CD4-positive, CD25-positive, alpha-beta regulatory T cell (primary cell): ENCODE data around the gene DNAH1. TPM values are rescaled to one million over a fixed set of nuclear protein-coding genes. Genes with fewer than 3 reads are reported as not detected.
A peak's percentile ranks its signal among the peaks of the same experiment; 100 is the strongest.

ENCODE experiments used
- ATAC-seq, 2 donors: fragments of 150-1000 bp; cut with Tn5 transposase; one replicate each; pipeline ENCODE4 v1.10.0; 2021; ENCODE audit warnings: low read depth in 2 of 2, moderate number of reproducible peaks in 2 of 2, moderate library complexity in 1 of 2
- DNase-seq, 3 donors: peaks; one replicate each; pipeline versions ENCODE4 v3.0.0 to v3.0.0-alpha.2; 2012 to 2022; ENCODE audit warnings: mixed read lengths in 1 of 3
- H3K27ac ChIP-seq: one replicate; pipeline ENCODE4 v1.7.0; 2013; ENCODE audit warnings: mild to moderate bottlenecking, low read length; ENCODE audit not compliant: insufficient read depth, poor library complexity, severe bottlenecking
- H3K27me3 ChIP-seq: one replicate; pipeline ENCODE4 v1.7.0; 2013; ENCODE audit warnings: low read length; ENCODE audit not compliant: control insufficient read depth, insufficient read depth
- H3K36me3 ChIP-seq: one replicate; pipeline ENCODE4 v1.7.0; 2013; ENCODE audit warnings: mild to moderate bottlenecking, low read length, moderate library complexity; ENCODE audit not compliant: control insufficient read depth, insufficient read depth
- H3K4me1 ChIP-seq: 2 replicates; pipeline ENCODE4 v1.7.0; 2013; ENCODE audit warnings: mild to moderate bottlenecking, low read length; ENCODE audit not compliant: insufficient read depth, control insufficient read depth, poor library complexity, severe bottlenecking
- H3K4me3 ChIP-seq: one replicate; pipeline ENCODE4 v1.7.0; 2013; ENCODE audit warnings: low read depth, mild to moderate bottlenecking, low read length, moderate library complexity
- H3K9me3 ChIP-seq, 2 experiments: 1 replicate in 1 of 2; 2 replicates in 1 of 2; pipeline ENCODE4 v1.7.0; 2013; ENCODE audit warnings: low read length in 2 of 2, mild to moderate bottlenecking in 1 of 2, moderate library complexity in 1 of 2; ENCODE audit not compliant: control insufficient read depth in 2 of 2
- H3K27ac Mint-ChIP-seq, 3 donors: one replicate each; pipeline ENCODE4 v1.8.0; 2020 to 2022; ENCODE audit warnings: mild to moderate bottlenecking in 3 of 3, mixed read lengths in 3 of 3, moderate library complexity in 2 of 3
- H3K27me3 Mint-ChIP-seq: one replicate; pipeline ENCODE4 v1.8.0; 2022; ENCODE audit warnings: mild to moderate bottlenecking, mixed read lengths
- H3K36me3 Mint-ChIP-seq: one replicate; pipeline ENCODE4 v1.8.0; 2020; ENCODE audit warnings: mixed read lengths
- H3K4me1 Mint-ChIP-seq, 4 donors: one replicate each; pipeline ENCODE4 v1.8.0; 2020 to 2022; ENCODE audit warnings: mixed read lengths in 4 of 4, mild to moderate bottlenecking in 1 of 4
- H3K4me3 Mint-ChIP-seq, 4 donors: one replicate each; pipeline ENCODE4 v1.8.0; 2020 to 2022; ENCODE audit warnings: mild to moderate bottlenecking in 4 of 4, mixed read lengths in 4 of 4, moderate library complexity in 3 of 4
- H3K9me3 Mint-ChIP-seq, 7 donors: one replicate each; pipeline ENCODE4 v1.8.0; 2020 to 2022; ENCODE audit warnings: mixed read lengths in 7 of 7, mild to moderate bottlenecking in 3 of 7, moderate library complexity in 2 of 7
- polyA plus RNA-seq, 4 donors: library from polyadenylated mRNA; unstranded; fragments of 300-500 nt; fragmentation: Illumina TruSeq; gene quantifications; one replicate each; pipeline ENCODE4 v1.2.3, GENCODE V29; 2021
- total RNA-seq: library from RNA; stranded (reverse); gene quantifications from one replicate; pipeline ENCODE4 v1.2.3, GENCODE V29; 2022

DNAH1 gene
- total and polyA plus RNA-seq, 5 donors from 2014 or later: 0.39 to 59.8 (median 0.67) TPM

DNA sequence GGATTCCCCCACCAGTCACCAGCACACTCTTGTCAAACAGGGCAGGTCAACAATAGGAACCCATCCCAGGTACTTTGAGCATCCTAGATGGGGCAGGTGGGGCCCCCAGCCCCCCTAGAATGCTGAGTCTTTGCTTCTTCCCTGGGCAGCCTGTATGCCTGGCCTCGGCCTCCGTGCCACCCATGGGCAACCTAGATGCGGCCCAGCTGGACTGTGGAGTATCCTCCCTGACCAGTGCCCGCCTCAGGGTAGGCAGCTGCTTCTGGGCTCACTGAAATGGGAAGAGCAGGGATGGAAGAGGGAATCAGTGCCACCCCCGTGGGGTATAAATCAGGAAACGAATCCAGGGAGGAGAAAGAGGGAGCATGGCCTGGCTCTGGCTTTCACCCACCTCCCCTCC, 10.9 kb downstream of the DNAH1 start:
- Mint-ChIP-seq H3K36me3 (peaks cover 13% of the 10 kb centered on the region), H3K27ac (no peak overlapping the region), H3K27me3 (no peaks in the 10 kb centered on the region), H3K4me3 (no peak overlapping the region), H3K4me1 (peaks cover 0 to 4% (median 0%) of the 10 kb centered on the region in 4 donors), H3K9me3 (no peaks in the 10 kb centered on the region)
- H3K36me3 ChIP-seq: peaks cover 11% of the 10 kb centered on the region
- H3K4me1 ChIP-seq: no peaks in the 10 kb centered on the region
- no peak overlapping the region for H3K27ac ChIP-seq
- no peak overlapping the region for H3K4me3 ChIP-seq
- DNase-seq (no peak), ATAC-seq (no peak)
- H3K9me3 ChIP-seq: no peaks in the 10 kb centered on the region
- no peaks in the 10 kb centered on the region for H3K27me3 ChIP-seq

DNA sequence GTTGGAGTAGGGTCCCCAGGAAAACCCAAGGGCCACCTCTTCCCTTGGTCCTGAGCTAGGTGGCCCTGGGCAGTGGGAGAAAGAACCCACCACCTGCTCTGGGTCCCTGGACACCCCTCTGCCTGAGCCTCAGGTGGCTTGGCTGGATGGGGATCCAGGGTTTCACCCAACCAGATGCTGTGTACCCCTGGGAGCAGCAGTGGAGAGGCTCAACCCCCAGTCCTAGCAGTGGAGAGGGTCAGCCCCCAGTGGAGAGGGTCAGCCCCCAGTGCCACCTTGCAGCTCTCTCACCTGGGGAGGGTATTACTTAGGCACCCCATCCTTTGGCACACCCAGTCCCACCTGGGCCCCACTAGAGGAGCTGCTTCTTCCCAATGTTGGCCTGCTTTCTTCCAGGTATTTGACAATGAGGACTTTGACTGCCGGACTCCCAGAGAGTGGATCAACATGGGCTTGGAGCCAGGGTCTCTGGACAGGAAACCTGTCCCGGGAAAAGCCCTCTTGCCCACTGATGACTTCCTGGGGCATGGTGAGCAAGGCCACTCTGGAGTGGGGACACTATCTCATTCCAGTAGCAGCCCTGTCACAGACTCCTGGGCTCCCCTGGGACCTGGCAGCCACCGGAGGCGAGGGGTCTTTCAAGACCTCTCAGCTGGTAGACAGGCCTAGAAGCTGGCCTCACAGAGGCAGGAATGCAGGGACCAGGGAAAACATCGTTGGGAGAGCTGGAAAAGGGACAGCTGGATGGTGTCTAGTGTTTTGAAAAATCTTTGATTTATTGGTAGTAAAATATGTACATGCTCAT, 11.6 kb downstream of the DNAH1 start:
- no peaks in the 10 kb centered on the region for H3K9me3 Mint-ChIP-seq
- H3K27ac Mint-ChIP-seq: no peak overlapping the region
- H3K27ac ChIP-seq: no peak overlapping the region
- peaks cover 0 to 4% (median 0%) of the 10 kb centered on the region in 4 donors for H3K4me1 Mint-ChIP-seq
- H3K4me1 ChIP-seq: no peaks in the 10 kb centered on the region
- peaks cover 17% of the 10 kb centered on the region for H3K36me3 Mint-ChIP-seq
- H3K4me3 ChIP-seq: no peak overlapping the region
- no peaks in the 10 kb centered on the region for H3K27me3 ChIP-seq
- H3K9me3 ChIP-seq: no peaks in the 10 kb centered on the region
- H3K36me3 ChIP-seq: peaks cover 16% of the 10 kb centered on the region
- H3K27me3 Mint-ChIP-seq: no peaks in the 10 kb centered on the region
- no peak overlapping the region for H3K4me3 Mint-ChIP-seq
- DNase-seq (no peak), ATAC-seq (no peak)

DNA sequence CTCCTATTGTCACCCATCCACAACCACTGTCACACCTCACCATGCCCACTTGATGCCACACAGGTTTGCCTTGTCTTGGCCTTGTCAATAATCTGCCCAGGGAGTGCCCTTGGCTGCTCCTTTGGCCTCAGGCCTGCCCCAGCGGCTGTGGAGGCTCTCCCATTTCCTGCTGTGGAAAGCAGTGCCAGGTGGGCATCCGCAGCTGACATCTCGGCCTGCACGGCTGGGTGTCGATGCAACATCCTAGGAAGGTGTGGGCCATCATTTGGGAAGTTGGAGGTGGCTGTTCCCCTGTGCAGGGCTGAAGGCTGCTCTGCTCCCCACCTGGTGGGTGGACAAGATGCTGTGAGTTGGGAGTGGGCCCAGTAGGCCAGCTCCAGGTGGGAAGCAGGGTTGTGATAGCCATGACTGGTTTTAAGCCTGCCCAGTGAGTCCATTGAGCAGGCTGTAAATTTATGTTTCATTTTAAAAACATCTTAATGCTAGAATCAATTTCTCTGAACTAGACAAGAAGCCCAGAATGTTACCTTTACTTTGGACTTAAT, 12.5 kb downstream of the DNAH1 start:
- H3K27ac ChIP-seq: no peak overlapping the region
- ATAC-seq (no peak), DNase-seq (no peak)
- Mint-ChIP-seq H3K27me3 (no peaks in the 10 kb centered on the region), H3K4me1 (peaks cover 0 to 4% (median 0%) of the 10 kb centered on the region in 4 donors), H3K4me3 (no peak overlapping the region), H3K9me3 (no peaks in the 10 kb centered on the region), H3K27ac (peak overlapping the region; percentile 30 to 34 (median 32)), H3K36me3 (peaks cover 13% of the 10 kb centered on the region)
- H3K4me3 ChIP-seq: no peak overlapping the region
- peaks cover 16% of the 10 kb centered on the region for H3K36me3 ChIP-seq
- H3K4me1 ChIP-seq: no peaks in the 10 kb centered on the region
- no peaks in the 10 kb centered on the region for H3K27me3 ChIP-seq
- no peaks in the 10 kb centered on the region for H3K9me3 ChIP-seq

DNA sequence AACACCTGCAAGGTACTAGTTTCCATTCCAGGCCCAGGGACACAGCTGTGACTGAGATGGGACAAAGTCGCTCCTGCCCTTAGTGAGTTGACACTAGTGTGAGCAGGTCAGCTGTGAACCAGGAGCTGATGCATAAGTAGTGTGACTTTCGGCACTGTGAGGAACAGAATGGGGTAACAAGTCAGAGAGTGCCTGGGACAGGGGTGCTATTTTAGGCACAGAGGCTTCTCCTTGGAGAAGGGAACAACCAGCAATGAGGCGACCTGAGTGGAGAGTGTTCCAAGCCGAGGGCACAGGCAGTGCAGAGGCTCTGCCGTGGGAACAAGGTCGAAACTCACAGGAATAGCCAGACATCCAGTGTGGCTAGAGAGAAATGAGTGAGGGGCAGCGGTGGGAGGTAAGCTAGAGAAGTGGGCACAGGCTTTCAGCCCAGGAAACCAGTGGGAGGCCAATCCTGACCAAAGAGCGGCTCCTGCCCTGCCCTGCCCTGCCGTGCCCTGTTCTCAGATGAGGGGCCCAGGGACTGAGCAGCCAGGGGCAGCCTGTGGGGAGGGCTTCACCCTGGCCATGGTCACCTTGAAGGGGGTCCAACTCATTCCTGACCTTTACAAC, 14.2 kb downstream of the DNAH1 start:
- H3K4me1 Mint-ChIP-seq: peaks cover 0 to 4% (median 0%) of the 10 kb centered on the region in 4 donors
- H3K4me3 ChIP-seq: no peak overlapping the region
- H3K27me3 ChIP-seq: no peaks in the 10 kb centered on the region
- no peak overlapping the region for H3K27ac ChIP-seq
- no peaks in the 10 kb centered on the region for H3K9me3 Mint-ChIP-seq
- H3K27ac Mint-ChIP-seq: peak overlapping the region in 1 of 3 donors; percentile 80
- H3K36me3 Mint-ChIP-seq: peaks cover 13% of the 10 kb centered on the region
- no peaks in the 10 kb centered on the region for H3K4me1 ChIP-seq
- H3K9me3 ChIP-seq: no peaks in the 10 kb centered on the region
- ATAC-seq (no peak), DNase-seq (no peak)
- peaks cover 26% of the 10 kb centered on the region for H3K36me3 ChIP-seq
- no peak overlapping the region for H3K4me3 Mint-ChIP-seq
- H3K27me3 Mint-ChIP-seq: no peaks in the 10 kb centered on the region

DNA sequence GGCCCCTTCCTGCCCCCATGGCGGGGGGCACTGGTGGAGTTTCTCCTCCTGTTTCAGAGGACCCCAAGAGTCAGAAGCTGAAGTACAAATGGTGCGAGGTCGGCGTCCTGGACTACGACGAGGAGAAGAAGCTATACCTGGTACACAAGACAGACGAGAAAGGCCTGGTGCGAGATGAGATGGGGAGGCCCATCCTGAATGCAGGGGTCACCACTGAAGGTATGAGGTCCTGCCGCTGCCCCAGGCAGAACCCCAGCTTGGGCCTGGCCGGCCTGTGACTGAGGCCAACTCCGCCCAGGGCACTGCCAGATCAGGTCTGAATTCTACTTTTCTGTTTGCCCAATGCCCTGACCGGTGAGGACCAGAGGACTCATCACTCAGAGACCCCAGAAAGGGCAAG, 15.0 kb downstream of the DNAH1 start:
- DNase-seq (no peak), ATAC-seq (no peak)
- no peaks in the 10 kb centered on the region for H3K27me3 Mint-ChIP-seq
- H3K9me3 ChIP-seq: no peaks in the 10 kb centered on the region
- no peak overlapping the region for H3K4me3 Mint-ChIP-seq
- peaks cover 0 to 4% (median 0%) of the 10 kb centered on the region in 4 donors for H3K4me1 Mint-ChIP-seq
- H3K4me1 ChIP-seq: no peaks in the 10 kb centered on the region
- no peak overlapping the region for H3K4me3 ChIP-seq
- peaks cover 13% of the 10 kb centered on the region for H3K36me3 Mint-ChIP-seq
- no peaks in the 10 kb centered on the region for H3K9me3 Mint-ChIP-seq
- H3K27ac ChIP-seq: no peak overlapping the region
- no peak overlapping the region for H3K27ac Mint-ChIP-seq
- H3K36me3 ChIP-seq: peaks cover 26% of the 10 kb centered on the region
- H3K27me3 ChIP-seq: no peaks in the 10 kb centered on the region

DNA sequence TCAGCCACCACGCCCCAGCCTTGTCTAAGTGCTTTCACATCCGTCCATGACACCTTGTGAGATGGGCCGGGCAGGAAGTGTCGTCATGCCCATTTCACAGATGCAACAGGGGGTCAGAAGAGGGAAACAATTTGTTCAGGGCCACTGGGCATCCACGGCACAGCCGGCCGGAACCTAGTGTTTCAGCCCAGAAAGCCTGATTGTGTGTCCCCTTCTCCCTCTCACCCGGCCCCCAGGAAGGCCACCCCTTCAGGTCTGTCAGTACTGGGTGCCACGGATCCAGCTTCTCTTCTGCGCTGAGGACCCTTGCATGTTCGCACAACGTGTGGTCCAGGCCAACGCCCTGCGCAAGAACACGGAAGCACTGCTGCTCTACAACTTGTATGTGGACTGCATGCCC, 15.8 kb downstream of the DNAH1 start:
- DNase-seq (no peak), ATAC-seq (no peak)
- Histone ChIP-seq H3K4me1 (no peaks in the 10 kb centered on the region), H3K27me3 (no peaks in the 10 kb centered on the region), H3K27ac (no peak overlapping the region), H3K4me3 (no peak overlapping the region), H3K36me3 (peaks cover 26% of the 10 kb centered on the region), H3K9me3 (no peaks in the 10 kb centered on the region)
- Mint-ChIP-seq H3K36me3 (peaks cover 13% of the 10 kb centered on the region), H3K27me3 (no peaks in the 10 kb centered on the region), H3K27ac (no peak overlapping the region), H3K4me3 (no peak overlapping the region), H3K9me3 (no peaks in the 10 kb centered on the region), H3K4me1 (peaks cover 0 to 4% (median 0%) of the 10 kb centered on the region in 4 donors)

DNA sequence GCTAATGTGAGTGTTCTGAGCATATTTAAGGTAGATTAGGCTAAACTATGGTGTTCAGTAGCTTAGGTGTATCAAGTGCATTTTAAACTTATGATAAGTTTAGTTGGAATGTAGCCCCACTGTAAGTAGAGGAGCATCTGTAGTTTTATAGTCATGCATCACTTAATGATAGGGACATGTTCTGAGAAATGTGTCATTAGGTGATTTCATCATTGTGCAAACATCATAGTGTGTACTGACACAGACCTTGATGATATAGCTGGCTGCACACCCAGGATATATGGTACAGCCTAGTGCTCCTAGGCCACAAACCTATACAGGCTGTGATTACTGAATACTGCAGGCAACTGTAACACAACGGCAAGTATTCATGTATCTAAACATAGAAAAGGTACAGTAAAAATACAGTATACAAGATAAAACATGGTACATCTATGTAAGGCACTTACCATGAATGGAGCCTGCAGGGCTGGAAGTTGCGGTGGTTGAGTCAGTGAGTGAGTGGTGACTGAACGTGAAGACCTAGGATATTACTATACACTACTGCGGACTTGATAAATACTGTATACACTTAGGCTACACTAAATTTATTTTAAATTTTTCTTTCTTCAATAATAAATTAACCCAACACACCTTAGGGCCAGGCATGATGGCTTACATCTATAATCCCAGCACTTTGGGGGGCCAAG, 17.9 kb downstream of the DNAH1 start:
- Histone ChIP-seq H3K36me3 (peaks cover 31% of the 10 kb centered on the region), H3K27me3 (no peaks in the 10 kb centered on the region), H3K4me3 (no peak overlapping the region), H3K9me3 (no peaks in the 10 kb centered on the region), H3K27ac (no peak overlapping the region), H3K4me1 (no peaks in the 10 kb centered on the region)
- Mint-ChIP-seq H3K36me3 (peaks cover 9% of the 10 kb centered on the region), H3K4me3 (no peak overlapping the region), H3K27ac (no peak overlapping the region), H3K9me3 (no peaks in the 10 kb centered on the region), H3K4me1 (no peaks in the 10 kb centered on the region), H3K27me3 (no peaks in the 10 kb centered on the region)
- ATAC-seq: no peak
- DNase-seq: no peak
